Stimulated activated CD8-positive, alpha-beta memory T cell treated with anti-CD3 and anti-CD28 coated beads, Interleukin-15, amount 100 ng/mL, for 48 hours (primary cell): Measurements from ENCODE around the gene AJM1.

Experiments used
- DNase-seq, 2 donors: peaks; one replicate each; pipeline ENCODE4 v3.0.0-alpha.2; 2020; ENCODE audit warnings: low read depth in 2 of 2

The AJM1 gene

DNA sequence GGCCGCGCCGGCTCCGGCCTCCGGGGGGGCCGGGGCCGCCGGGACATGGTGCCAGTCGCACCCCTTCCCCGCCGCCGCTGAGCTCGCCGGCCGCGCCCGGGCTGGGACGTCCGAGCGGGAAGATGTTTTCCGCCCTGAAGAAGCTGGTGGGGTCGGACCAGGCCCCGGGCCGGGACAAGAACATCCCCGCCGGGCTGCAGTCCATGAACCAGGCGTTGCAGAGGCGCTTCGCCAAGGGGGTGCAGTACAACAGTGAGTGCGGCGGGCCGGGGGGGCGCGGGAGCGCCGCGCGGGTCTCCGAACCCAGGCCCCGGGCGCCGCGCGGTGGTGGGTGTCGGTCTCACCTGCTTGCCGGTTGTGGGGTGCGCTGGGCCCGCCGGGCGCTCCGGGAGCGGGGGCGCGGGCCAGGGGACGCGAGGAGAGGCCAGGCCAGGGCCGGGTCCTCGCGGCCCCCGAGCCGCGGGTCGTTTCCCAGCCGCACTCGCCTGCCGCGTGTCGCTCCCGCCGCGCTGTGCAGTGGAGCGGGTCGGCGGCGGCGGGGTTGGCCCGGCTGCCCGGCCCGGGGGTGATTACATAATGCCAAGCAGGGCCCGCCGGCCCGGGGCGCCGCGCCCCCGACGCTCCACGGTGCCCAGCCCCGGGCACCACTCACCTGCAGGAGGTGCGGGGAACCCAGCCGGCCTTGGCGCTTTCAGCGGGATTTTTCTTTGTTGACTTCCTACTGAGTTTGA, 34.0 kb upstream of the AJM1 start:
- no peak for DNase-seq

- no peak for DNase-seq
Measured at GRCh38 chr9:136808806-136809158, 33.5 kb upstream of the AJM1 start.

DNA sequence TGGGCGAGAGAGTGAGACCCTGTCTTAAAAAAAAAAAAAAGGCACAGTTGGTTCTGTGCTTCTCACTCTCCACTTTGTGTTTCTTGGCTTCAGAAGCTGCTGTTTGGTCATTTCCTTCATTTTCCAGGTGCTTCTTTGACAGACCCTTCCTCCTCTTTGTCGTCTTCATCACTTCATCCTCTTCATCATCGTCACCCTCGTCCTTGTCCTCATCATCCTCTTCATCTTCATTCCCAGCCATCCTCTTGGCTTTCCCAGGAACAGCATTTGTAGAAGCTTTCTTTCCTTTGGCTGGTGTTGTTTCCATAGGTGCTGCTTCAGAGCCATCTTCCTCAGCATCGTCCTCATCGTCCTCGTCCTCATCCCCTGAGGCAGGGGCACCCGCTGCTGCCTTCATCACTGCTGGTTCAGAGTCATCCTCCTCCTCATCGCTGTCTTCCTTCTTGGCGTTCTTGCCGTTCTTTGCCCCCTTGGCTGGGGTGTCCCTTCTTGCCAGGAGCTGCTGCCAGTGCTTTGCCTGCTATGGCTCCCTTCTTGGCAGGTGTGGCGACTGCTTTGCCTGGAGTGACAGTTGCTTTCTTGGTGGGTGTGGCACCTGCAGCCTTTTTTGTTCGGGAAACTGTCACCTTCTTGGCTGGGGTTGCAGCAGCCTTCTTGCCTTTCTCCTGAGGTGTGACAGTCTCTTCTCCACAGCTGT, 27.4 kb upstream of the AJM1 start:
- no peak for DNase-seq

DNA sequence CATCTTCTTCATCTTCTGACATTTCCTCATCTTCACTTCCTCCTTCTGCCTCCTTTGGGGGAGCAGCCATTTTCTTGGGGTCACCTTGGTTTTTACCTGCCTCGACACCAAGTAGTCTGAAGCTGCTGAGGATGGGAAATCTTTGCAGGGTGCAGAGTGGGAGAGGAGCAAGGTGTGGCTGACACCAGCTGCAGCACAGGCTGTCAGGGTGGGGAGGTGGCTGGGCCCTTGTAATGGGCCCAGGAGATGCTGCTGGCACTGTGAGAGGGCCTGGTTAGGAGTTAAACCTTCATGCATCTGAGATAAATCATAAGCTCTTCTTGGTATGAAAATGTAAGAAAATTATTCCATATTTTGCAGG, 26.9 kb upstream of the AJM1 start:
- no peak for DNase-seq

GRCh38 chr9:136820971-136821825, 21.1 kb upstream of the AJM1 start:
- no peak for DNase-seq

DNA sequence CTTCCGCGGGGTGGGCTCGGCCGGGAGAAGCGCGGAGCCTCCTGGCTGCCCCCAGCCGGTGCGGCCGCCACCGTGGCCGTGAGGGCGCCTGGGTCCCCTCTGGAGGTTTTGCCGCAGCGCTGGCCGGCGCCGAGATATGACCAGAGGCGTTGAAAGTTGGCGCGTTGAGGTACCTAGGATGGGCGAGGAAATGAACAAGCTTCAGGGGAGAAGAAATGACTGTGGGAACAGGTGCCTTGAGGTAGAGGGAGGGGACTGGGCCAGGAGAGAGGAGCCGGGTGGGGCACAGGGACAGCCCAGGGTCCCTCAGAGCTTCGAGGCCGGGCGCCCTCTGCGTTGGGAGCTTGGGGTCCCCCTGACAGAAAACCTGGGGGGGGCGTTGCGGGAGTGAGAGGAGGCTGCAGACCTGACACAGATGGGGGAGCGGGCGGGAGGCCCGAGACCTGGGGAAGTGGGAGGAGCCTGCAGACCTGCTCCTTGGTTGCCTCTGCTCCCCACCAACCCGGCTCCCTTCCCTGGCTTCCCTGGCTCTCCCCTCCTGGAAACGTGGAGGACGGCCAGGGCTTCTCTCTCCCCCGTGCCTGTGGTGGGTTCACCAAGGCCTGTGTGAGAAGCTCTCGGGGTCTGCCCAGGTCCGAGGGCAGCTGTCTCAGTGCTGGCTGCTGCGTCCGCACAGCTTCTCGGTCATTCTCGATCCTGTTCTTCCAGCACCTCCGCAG, 20.3 kb upstream of the AJM1 start:
- no peak for DNase-seq

DNA sequence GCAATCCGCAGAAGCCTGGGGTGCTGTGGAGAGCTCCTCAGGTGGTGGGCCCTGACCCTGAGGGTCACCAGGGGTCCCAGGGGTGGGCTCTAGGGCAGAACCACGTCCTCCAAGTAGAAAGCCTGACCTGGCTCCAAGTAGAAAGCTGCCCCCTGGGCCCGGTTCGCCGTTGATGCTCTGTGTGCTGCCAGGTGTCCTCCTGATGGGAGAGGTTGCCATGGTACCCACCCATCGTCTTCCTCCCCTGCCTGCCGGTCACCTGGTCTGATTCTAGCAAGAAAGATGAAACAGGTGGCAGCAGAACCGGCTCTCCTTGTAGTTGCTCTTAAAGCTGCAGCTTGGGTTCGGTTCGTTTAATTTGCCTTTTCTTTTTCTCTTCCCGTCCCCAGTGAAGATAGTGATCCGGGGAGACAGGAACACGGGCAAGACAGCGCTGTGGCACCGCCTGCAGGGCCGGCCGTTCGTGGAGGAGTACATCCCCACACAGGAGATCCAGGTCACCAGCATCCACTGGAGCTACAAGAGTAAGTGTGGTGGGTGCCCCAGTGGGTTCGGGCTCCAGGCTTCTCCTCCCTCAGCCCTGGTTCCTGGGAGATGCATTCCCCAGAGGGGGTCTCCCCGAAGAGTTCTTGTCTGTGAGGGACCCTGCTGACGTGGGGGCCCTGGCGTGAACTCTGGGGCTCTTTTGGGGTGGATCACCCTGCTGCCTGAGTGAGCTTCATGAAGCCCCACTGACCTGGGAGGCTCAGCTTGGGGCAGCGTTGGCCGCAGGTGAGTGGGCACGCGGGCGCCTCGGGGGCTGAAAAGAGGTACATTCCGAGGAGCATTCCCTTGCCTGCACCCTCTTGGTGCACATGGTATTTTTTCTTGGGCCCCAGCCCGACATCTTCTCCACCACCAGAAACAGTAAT, 18.9 kb upstream of the AJM1 start:
- DNase-seq: no peak

GRCh38 chr9:136824496-136825225, 17.6 kb upstream of the AJM1 start:
- DNase-seq: no peak

DNA sequence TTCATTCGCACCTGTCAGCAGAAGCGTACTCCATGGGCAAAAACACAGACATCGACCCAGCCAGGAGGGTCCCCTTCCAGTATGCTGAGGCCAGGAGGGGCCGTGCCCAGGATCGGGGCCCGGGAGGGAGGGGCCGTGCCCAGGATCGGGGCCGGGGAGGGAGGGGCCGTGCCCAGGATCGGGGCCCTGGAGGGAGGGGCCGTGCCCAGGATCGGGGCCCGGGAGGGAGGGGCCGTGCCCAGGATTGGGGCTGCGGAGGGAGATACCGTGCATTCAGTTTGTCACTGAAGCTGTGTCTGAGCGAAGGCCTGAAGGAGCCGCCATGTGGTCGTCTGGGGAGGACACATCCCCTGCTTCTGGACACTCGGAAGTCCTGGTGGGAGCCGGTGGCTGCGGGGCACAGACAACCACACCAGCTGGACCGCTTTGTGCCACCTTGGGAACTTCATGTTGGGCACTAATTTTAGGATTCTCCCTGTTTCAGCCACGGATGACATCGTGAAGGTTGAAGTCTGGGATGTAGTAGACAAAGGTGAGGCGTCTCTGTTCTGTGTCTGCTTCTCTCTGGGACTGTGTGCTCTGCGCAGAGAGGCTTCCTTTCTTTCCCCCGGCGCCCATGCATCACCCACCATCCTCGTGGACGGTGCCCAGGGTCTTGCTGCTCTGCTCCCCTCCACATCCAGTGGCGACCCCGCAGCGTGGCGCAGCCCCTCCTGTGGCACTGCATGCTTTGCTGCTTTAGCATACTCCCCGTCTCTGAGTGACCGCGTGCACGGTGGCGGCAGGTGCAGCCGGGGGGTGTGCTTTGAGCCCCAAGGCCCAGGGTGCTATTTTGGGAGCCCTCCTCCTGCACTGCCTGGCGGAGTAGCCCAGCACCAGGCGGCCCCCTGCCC, 16.7 kb upstream of the AJM1 start:
- no peak for DNase-seq

GRCh38 chr9:136826188-136826541, 16.1 kb upstream of the AJM1 start:
- no peak for DNase-seq

- DNase-seq: no peak
Measured at GRCh38 chr9:136826703-136827582, 15.3 kb upstream of the AJM1 start.

GRCh38 chr9:136827794-136828473, 14.3 kb upstream of the AJM1 start:
- no peak for DNase-seq

GRCh38 chr9:136828474-136829140, 13.7 kb upstream of the AJM1 start:
- no peak for DNase-seq

GRCh38 chr9:136829412-136829811, 12.9 kb upstream of the AJM1 start:
- no peak for DNase-seq

DNA sequence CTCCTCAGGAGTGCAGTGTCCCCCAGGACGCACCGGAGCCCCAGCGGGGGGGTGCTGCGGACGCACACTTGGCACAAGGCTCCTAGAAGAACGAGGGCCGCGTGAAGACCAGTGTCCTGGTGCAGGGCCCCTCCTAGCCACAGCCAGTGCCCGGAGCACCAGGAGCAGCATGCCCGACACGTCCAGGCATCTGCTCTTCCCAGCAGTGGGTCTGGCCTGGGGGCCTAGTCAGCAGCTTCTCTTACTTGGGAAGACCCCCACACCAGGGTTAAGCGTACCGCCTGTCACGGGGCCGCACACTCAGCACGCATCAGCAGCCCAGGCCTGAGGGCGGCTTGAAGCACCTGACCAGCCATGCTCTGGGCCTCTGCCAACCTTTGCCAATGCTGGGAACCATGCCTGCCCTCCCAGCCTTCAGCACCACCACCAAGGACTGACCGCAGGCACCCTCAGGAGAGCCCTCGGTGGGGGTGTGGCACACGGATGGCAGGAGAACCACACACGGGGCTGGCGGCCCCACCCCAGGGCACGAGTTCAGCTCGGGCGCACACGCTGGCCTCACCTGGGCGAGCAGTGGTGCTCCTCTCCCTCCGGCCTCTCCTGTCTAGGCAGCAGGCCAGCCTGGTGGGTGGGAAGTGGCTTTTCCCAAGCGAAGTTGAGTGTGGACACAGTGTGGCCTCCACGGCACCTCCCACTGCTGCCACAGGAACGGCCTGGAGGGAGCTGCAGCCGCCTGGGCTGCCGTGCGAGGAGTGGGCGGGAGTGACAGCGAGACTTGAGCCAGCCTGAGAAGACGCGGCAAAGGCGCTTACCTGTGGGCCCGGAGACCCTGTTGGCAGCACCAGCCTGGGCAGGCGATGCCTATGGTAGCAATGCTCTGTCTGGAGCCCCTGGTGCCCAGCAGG, 12.0 kb upstream of the AJM1 start:
- DNase-seq: no peak

GRCh38 chr9:136831002-136831719, 11.1 kb upstream of the AJM1 start:
- no peak for DNase-seq
